AG09319 (cell line): ENCODE data around the gene ZNF816.
"Not testable (repeated sequence)": the region's sequence is repeated elsewhere in the genome, so short reads cannot be mapped to it uniquely, and the experiment has no call there.

Experiments used
- DNase-seq: peaks from one replicate; pipeline ENCODE4 v3.0.0-alpha.2; 2010; ENCODE audit warnings: low read depth; ENCODE audit errors: extremely low read depth
- CTCF ChIP-seq: IDR thresholded peaks from 2 replicates; pipeline ENCODE4 v1.5.1; 2011; ENCODE audit warnings: low read depth, mild to moderate bottlenecking, inconsistent platforms, low read length, moderate library complexity

The ZNF816 gene

DNA sequence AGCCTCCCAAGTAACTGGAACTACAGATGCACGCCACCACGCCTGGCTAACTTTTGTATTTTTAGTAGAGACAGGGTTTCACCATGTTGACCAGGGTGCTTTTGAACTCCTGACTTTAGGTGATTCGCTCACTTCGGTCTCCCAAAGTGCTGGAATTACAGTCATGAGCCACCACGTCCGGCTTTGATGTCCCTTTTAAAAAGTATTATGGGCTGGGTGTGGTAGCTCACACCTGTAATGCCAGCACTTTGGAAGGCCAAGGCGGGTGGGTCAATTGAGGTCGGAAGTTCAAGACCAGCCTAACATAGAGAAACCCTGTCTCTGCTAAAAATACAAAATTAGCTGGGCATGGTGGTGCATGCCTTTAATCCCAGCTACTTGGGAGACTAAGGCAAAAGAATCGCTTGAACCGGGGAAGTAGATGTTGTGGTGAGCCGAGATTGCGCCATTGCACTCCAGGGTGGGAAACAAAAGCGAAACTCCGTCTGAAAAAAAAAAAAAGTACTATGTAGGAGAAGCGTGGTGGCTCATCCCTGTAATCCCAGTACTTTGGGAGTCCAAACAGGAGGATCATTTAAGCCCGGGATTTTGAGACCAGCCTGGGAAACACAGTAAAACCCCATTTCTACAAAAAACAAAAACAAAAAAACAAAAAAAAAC is 28.2 kb upstream of the ZNF816 start:
- TF ChIP-seq CTCF: no peak

GRCh38 chr19:52988506-52988905 is 25.8 kb upstream of the ZNF816 start:
- no peak for DNase-seq
- TF ChIP-seq CTCF: no peak

More for the DNA sequence above, 28.2 kb upstream of the ZNF816 start:
- DNase-seq: no peak

GRCh38 chr19:52987221-52987620 is 24.5 kb upstream of the ZNF816 start:
- TF ChIP-seq CTCF: no peak
- no peak for DNase-seq

GRCh38 chr19:52983167-52983566 is 20.5 kb upstream of the ZNF816 start:
- not testable (repeated sequence) for DNase-seq

GRCh38 chr19:52981329-52981728 is 18.6 kb upstream of the ZNF816 start:
- TF ChIP-seq CTCF: no peak
- no peak for DNase-seq

- no peak for TF ChIP-seq CTCF
These were observed 5.1 kb upstream of the ZNF816 start for GRCh38 chr19:52967772-52968171.

DNA sequence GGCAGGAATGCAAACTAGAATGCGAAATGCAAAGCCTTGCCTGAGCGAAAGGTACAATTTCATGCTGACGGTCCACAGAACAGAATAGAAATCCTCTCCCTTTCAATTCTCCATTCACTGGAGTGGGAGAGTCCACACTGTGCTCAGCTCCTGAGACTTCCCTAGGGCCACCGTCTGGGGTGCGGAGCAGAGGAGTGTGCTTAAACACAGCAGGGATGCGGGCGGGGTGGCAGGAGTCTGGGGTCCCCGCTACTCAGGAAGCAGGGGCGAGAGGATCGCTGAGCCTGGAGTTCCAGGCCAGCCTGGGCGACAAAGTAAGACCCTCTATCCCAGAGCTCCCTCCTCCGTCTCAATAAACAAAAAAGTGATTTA is 552 bp upstream of the ZNF816 start:
- TF ChIP-seq CTCF: no peak
- no peak for DNase-seq

More at GRCh38 chr19:52967772-52968171, 5.1 kb upstream of the ZNF816 start:
- no peak for DNase-seq

GRCh38 chr19:52961981-52962380 is 700 bp downstream of the ZNF816 start:
- DNase-seq: no peak
- no peak for TF ChIP-seq CTCF
